ENCODE measurements around the gene CLTB.

The CLTB gene

DNA sequence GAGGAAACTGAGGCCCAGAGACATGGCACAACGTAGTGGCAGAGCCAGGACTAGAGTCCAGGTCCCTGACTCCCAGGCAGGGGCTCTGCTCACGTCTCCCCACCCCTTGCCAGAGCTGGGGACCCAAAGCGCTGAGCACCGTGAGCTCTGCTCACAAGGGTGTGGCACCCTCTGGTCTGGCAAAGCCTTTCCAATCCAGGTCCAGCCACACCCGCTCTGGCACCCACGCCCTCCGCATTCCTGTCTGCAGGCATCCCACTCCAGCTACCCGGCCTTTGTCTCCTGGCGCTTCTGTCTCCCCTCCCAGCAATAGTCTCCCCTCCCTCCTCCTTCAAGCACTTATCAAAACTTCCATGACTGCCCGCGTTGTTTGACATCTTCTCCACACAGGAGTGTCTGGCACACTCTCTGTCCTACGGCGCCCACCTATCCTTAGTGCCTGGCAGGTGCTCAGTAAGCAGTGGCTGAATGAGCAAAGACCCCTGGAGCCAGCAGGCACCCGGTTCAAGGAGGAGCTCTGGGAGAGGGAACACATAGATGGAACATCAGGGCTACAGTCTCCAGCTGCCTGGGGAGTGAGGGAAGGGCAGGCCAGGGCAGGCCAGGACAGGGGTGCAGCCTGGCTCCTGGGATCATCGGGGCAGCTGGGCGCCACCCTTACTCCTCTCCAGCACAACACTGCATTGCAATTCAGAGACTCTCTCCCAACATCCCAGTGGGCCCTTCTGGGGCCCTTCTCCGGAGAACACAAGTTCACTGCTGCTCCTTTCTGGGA is 15.8 kb downstream of the CLTB start:
- no peak for DNase-seq

DNA sequence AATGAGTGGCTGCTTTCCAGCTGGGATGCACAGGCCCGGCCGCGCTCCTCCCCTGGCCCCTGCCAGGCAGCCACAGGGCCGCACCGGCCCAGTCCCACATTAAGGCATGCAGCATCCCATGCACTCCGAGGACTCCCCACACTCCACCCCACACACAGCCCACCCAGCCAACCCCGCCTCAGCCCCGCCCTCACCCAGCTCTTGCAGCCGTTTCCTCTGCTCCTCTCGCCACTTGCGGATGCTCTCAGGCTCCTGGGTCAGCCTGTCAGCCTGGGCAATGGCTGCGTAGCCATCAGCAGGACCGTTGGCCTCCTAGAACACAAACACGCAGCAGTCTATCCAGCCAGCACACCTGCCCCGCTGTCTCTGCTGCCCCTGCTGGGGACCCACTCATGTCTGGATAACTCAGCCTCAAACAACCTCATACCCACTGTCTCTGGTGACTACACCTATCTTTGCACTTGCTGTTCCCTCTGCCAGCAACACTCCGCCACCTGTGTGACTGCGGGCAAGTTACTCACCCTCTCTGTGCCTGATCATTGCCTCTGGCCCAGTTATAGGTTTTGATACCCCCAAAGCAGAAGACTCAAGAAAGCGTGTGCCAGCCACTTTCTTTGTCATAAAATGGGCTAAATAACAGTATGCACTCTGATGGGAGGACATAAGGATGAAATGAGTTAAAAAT is 18.5 kb downstream of the CLTB start:
- no peak for DNase-seq

DNA sequence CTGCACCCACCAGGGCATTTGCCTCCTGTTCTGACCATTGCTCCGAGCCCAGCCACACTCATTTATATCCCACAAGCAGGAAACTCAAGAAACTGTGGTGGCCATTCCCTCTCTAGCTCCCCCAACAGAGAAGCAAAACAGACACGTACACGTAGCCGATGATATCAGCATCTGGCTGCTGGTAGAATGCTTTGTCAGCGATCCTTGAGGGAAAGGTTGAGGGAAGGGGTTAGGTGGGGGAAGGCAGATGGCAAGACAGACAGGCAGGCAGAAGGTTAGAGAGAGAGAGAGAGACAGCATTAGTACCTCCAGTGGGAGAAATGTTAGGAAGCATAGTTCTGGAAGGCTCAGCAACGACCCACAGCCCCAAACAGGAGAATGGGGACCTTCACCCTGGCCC is 20.0 kb downstream of the CLTB start:
- no peak for DNase-seq

DNA sequence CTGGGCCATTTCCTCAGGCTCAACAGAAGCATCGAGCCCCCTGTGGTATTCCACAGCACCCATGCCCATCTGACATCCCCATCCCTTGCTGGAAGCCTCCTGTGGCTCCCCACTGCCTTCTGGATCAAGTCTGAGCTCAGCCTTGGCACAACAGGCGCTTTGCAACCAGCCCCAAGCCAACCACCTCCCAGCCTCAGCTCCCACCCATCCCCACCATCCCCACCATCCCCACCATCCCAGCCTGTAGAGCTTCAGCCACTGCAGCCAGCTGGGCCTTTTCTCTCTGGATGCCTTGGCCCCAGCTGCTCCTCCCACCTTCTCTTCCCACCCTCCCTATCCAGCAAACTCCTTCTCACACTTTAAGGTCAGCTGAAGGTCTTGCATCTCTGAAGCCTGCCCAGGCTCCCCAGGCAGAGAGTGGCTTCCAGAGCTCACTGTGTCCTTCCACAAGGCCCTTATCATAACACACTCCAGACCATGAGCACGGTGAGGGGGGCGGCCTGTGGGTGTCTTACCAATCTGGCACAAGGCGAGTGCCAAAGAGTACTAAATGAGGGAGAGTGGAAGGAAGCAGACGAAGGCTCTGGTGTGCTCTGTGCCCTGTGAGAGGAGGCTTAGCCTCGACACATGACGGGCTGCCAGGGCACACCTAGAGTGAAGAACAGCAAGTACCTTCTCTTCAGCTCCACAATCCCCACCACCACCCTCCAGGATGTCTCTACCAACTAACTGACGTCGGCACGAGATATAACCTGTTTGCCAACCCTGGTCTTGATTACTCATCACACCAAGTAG is 21.3 kb downstream of the CLTB start:
- DNase-seq: no peak

DNA sequence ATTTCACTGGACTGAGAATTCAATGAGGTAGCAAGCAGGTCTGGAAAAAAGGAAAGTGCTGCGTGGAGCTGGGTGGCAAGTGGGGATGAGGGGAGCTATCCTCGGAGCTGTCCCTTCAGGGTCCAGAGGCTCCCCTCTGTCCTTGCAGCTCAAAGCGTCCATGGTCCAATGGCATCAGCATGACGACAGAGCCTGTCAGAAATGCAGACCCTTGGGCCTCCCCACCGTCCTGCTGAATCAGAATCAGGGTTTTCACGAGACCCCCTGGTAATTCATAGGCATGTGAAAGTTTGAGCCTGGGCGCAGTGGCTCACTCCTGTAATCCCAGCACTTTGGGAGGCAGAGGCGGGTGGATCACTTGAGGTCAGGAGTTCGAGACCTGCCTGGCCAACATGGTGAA is 22.2 kb downstream of the CLTB start:
- no peak for DNase-seq

DNA sequence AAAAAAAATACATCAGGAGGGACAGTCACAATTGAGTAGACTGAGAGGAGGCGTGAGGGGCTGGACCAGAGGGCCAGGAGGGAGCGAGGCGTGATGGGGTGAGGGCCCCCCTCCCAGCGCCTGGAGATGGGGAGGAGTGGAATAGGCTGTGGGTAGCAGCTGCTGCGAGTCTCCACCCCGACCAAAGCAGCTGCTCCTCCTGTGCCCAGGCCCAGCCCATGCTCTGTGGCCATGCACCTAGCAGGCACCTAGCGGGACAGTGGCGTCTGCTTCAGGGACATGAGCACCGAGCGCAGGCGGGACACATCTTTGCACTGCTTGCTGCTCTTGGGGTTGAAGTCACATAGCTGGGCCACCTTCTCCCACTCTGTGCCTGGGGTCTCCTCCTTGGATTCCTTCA is 23.8 kb downstream of the CLTB start:
- no peak for DNase-seq

DNA sequence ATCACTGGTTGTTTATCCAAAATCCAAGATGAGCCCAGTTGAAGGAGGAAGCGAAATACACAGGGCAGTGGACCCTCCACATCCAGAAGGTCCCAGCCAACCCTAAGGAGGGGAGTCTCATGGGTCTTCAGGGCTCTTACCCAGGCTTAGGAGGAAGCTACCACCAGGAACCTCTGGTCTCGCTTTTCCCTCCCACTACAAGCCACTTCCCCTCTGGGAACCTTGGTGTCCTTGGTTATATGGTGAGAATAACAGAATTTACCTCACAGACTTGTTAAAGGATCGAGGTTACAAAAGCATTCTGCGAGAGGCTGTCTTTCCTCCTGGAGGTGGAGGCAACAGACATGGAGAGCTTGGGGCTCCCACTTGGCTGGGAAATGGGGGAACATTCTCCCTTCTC is 24.3 kb downstream of the CLTB start:
- DNase-seq: no peak

DNA sequence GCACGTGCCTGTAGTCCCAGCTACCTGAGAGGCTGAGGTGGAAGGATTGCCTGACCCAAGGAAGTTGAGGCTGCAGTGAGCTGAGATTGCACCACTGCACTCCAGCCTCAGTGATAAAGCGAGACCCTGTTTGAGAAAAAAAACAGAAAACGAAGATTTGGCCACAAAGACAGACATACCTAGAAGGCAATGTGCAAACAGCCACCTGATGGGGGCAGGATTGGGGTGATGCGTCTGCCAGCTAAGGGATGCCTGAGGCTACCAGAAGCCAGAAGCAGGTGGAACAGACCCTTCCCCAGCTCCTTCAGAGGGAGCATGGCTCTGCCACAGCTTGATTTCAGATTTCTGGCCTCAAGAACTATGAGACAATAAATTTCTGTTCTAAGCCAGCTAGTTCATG is 24.9 kb downstream of the CLTB start:
- DNase-seq: no peak

DNA sequence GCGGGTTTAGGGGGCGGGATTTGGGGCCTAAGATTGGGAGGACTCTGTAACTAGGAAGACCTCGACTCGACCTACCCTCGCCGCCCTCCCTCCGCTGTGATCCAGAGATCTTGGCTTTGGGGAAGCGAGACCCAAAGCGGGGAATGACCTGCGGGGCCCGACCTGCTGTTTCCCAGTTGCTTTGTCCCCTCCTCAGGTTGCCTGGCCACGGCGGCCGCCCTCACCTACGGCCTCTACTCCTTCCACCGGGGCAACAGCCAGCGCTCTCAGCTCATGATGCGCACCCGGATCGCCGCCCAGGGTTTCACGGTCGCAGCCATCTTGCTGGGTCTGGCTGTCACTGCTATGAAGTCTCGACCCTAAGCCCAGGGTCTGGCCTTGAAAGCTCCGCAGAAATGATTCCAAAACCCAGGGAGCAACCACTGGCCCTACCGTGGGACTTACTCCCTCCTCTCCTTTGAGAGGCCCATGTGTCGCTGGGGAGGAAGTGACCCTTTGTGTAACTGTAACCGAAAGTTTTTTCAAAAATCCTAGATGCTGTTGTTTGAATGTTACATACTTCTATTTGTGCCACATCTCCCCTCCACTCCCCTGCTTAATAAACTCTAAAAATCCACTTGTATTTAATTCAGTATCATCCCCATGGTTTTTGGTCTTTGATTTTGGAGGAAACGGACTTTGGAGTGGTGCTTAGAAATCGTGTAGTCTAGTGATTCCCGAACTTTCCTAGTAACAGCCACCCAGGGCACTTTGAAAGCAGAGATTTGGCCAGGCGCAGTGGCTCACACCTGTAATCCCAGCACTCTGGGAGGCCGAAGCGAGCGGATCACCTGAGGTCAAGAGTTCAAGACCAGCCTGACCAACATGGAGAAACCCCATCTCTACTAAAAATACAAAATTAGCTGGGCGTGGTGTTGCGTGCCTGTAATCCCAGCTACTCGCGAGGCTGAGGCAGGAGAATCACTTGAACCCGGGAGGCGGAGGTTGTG is 26.9 kb downstream of the CLTB start:
- DNase-seq: no peak

DNA sequence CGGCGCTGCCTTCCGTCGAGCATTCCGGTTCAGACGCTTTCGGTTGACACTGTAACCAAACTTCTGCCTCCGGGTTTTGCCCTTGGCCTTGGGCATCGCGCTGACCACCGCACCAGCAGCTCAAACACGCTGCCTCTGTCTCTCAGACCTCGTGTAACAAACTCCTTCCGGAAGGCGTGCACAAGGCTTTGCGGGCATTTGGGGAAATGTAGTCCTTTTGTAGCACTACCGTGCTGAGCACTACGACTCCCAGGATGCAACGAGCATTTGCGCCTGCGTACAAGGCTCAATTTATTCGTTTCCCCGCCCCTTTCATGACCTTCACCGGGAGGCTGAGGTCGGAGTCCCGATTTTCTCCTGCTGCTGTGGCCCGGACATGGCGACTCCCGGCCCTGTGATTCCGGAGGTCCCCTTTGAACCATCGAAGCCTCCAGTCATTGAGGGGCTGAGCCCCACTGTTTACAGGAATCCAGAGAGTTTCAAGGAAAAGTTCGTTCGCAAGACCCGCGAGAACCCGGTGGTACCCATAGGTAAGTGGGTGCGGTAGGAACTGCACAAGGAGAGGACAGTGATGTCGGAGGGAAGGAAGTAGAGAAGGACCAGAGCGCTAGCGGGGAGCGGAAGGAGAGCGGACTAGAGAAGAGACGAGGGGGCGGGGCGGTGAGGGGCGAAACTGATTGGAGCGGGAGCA is 27.8 kb downstream of the CLTB start, which contains the start of the genes HIGD2A and NOP16:
Gene HIGD2A (plus strand): TSS at position 308 of the 691 bp plus-strand sequence. CDS start 69 bp downstream, at position 377.
Gene NOP16 (minus strand): TSS at position 155 of the 691 bp plus-strand sequence. CDS start 59 bp downstream, at position 96.
- peak; percentile 98 for DNase-seq

DNA sequence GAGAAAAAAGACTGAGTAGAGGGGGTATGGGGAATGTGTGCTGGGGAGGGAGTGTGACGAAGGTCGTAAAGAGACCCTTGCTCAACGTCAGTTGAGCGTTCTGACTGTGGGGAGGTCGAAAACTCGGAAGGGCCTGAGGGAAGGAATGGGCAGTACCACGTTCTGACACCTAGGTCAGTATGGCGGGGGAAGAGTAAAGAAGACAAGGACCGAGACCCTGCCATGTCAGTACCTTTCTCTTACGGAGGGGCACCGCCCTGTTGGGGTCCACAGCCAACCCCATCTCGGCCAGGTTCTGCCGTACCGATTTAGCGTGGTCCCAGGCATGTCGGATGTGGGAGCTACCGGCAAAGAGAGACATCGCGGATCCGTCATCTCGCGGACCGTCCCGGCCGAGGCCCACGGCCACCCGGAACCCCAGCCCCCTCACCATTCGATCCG is 28.3 kb downstream of the CLTB start:
- peak; percentile 33 for DNase-seq

DNA sequence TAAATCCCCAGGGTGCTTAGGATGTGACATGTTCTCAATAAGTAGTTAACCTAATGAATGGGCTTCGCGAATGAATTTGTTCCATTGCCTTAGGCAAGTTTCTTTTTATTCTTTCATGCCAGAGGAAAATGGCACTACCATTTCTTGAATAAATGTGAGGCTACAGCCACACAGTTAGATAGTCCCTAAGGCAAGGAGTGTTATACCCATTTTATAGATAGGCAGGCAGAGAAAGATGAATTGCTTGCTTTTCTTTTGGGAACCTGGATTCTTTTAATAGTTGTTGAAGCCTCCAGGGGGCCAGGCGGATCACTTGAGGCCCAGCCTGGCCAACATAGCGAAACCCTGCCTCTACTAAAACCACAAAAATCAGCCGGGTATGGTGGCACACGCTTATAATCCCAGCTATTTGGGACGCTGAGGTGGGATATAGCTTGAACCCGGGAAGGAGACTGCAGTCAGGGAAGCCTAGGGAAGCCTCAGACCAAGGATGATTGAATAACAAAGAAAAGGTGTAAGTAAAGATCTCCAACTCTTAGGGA is 28.9 kb downstream of the CLTB start:
- peak; percentile 11 for DNase-seq

DNA sequence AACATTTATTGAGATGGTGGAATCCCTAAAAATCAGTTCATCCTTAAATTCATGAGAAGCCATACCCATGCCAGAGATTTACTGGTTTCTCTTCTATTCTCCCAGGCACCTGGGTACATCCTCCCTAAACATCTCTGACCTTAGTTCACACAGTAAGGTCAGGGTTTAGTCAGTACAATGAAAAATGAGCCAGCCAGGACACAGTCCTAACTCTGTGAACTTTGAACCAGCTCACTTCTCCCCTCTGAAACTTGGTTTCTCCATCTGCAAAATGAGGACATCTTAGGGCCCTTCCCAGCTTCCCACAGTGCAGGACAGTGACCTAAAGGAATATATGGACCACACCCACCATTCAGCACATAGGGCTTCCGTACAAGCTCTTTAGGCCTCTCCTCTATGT is 29.8 kb downstream of the CLTB start:
- DNase-seq: no peak

DNA sequence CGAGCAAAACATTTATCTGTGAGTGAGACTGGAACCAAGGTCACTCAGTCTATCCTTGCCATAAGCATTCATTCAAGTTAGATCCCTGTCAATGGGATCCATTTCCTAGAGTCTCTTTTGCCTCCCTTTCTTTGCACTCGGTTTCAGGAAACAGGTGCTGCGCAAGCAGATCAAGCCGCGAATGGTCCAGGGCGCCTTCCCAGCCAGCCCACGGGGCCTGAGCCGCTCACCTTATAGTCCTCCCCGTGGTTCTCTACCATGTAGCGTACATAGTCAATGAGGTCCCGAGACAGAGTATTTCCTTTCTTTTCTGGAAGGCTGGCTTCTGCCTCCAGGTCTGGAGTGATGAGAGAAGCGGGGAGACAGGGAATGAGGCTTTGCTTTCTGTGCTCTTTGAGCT is 31.3 kb downstream of the CLTB start:
- DNase-seq: no peak

DNA sequence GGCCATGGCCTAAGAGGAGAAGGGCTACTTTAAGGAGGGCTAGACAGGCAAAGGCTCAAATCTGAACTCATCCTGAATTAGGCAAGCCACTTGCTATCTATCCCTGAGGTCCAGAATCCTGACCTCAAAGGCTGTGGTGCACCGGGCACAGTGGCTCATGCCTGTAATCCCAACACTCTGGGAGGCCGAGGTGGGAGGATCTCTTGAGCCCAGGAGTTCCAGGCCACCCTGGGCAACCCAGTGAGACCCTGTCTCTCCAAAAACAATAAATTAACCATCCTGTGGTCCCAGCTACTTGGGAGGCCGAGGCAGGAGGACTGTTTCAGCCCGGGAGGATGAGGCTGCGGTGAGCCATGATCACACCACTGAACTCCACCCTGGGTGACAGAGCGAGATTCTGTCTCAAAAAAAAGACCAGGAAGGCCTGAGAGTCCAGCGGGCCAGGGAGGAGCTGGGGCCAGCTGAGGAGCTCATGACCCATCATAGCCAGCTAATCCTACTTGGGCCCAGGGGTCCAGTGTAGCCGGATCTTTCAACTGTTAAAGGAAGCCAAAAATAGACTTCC is 31.9 kb downstream of the CLTB start:
- no peak for DNase-seq

DNA sequence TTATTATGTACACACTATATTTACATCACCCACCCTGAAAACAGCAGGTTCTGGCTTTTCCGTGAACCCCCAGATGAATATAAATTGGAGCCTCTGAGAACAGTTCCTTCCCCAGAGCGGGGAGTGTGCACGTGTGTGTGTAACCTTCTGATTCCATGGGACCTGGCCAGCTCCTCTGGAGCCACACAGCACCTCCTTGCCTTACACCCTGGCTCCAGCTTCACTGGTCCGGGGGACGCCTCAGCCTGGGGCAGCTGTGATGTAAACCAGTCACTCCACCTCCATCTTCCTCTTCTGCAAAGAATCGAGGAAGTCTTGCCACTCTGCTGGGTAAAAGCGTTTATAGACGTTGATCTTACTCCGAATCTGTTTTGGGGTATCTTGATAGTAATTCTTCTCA is 32.4 kb downstream of the CLTB start:
- no peak for DNase-seq

DNA sequence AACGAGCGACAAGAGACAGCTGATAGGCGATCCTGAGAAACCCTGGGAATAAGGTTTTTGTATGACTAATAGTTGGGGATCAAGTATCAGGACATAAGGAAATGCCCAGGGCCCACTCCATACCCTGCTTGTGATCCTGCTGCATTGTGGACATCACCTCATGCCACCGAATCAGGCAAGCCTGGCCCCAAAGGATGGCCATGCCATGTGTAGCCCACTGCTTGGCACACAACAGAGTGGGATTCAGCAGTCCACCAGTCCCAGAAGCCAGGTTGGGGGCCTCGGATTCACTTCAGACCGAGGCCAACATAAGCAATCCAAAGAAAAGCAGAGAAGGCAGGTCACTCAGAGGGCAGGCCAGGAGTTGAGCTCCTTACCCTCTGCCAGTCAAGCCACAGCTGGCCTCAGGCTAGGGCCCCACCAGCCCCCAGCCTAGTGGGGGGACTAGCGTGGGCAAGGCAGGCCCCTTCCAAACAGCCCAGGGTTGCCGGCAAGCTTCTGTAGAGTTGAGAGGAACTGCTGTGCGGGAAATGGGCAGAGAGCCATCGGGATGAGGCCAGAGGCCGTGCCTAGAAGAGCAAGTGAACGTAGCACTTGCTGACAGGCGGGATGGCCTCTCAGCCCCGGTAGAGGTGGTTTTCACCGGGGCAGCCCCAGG is 33.0 kb downstream of the CLTB start:
- DNase-seq: no peak

DNA sequence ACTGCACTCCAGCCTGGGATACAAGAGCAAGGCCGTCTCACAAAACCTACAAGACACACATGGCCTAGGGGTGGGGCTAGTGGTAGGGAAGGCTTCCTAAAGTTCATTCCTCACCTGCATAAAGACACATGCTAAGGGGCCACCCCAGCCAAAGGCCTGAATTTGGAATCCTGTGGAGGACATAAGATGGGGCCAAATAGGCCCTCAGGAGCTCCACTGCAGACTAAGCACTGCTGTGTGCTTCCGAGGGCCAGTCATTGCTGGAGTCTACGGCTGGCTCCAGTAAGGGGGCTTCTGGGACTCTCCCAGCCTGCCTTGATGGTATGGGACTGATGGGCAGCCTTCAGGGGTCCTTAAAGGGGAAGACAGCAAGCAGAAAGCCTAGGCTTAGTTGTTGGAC is 33.6 kb downstream of the CLTB start:
- no peak for DNase-seq

DNA sequence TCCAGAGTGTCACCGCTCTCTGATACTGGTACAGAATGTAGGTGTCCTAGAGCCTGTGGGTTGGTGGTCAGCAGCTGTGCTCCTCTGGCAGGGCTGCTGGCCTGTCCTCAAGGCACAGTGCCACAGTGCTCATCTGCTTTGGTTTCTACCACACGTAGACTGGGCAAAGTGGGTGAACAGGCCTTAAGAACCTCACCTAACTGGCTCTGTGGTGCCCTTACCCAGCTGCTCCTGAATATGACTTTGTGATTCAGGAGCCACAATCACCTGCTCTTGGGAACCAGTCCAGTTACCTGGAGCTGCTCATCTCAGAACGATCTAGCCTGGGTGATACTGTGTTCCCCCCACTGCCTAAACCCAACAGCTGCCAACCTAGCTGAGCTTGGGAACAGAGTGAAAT is 34.4 kb downstream of the CLTB start:
- DNase-seq: no peak

DNA sequence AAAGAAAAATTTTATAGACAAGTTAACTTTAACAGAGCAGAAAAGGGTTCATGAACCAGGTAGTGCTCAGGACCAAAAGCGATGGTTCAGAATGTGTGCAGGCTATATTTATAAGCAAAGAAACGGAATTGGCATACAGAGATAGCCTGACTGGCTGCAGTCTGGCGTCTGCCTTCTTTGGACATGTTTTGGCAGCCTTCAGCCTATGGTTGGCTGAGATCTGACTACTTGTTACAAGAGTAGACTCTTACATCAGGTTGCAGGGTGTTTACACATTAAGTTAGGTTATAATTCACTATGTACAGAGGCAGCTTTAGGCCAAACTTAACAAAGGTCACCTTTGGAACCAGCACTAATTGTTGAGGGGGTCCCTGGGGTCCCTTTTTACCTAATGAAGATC is 34.9 kb downstream of the CLTB start:
- no peak for DNase-seq

Measured in activated CD4-positive, alpha-beta T cell treated with anti-CD3 and anti-CD28 coated beads, Interleukin-10, Interleukin-2, amounts not matched to agents 100 ng/mL and 50 ng/mL, durations not matched to agents 16 hours and 8 hours (primary cell).